ENCODE results near the gene EGR2. TPM values are rescaled to one million over a fixed set of nuclear protein-coding genes. Genes with fewer than 3 reads are reported as not detected.
"Not testable (repeated sequence)": the region's sequence is repeated elsewhere in the genome, so short reads cannot be mapped to it uniquely, and the experiment has no call there.

Gene EGR2
- total RNA-seq, 1 experiment from 2014 or later: 2.6 TPM

DNA sequence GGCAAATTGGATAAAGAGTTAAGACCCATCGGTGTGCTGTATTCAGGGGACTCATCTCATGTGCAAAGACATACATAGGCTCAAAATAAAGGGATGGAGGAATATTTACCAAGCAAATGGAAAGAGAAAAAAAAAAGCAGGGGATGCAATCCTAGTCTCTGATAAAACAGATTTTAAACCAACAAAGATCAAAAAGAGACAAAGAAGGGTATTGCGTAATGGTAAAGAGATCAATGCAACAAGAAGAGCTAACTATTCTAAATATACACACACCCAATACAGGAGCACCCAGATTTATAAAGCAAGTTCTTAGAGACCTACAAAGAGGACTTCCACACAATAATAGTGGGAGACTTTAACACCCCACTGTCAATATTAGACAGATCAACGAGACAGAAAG lies 31.6 kb downstream of the EGR2 start:
- no CpG with 5 or more reads among the region's 3 CpGs for WGBS (ENCODE audit: extremely low coverage, insufficient read length, low lambda C conversion rate)
- not testable (repeated sequence) for H2BK15ac ChIP-seq (ENCODE audit: low read depth, low read length)
- H3K9me3 Mint-ChIP-seq: peaks cover 29 to 31% of the 10 kb centered on the region in 2 experiments

More for the DNA sequence above, 31.6 kb downstream of the EGR2 start:
- H4K5ac ChIP-seq (ENCODE audit: insufficient read length, low read depth, low read length); H2BK12ac ChIP-seq (ENCODE audit: insufficient read length, low read depth, low read length); H3K27me3 Mint-ChIP-seq (ENCODE audit: low read depth); H3T11ph ChIP-seq (ENCODE audit: low read length); DNase-seq; H3K9me3 ChIP-seq (ENCODE audit: control insufficient read depth, low read depth, low read length); H3K79me1 ChIP-seq (ENCODE audit: insufficient read depth, low read depth, low read length, poor library complexity, severe bottlenecking); H4K91ac ChIP-seq (ENCODE audit: insufficient read length, low read depth, low read length); H3K4ac ChIP-seq (ENCODE audit: low read depth, low read length); H3K4me2 ChIP-seq (ENCODE audit: insufficient read depth, insufficient read length, low read length); H3K4me1 ChIP-seq (ENCODE audit: insufficient read depth, low read length); H3K23me2 ChIP-seq (ENCODE audit: insufficient read length, low read depth, low read length, poor library complexity, severe bottlenecking); H2BK5ac ChIP-seq (ENCODE audit: insufficient read length, low read length); H3K56ac ChIP-seq (ENCODE audit: insufficient read length, low read depth, low read length); H2BK20ac ChIP-seq (ENCODE audit: low read depth, low read length, poor library complexity, severe bottlenecking); H3K23ac ChIP-seq (ENCODE audit: insufficient read length, low read depth, low read length); H2AK5ac ChIP-seq (ENCODE audit: insufficient read length, low read length); H3K18ac ChIP-seq (ENCODE audit: insufficient read length, low read depth, low read length); H3K27me3 ChIP-seq (ENCODE audit: insufficient read depth, low read length); H3K4me3 Mint-ChIP-seq; H3K27ac ChIP-seq (ENCODE audit: insufficient read length, low read depth, low read length); H2BK120ac ChIP-seq (ENCODE audit: low read depth, low read length, poor library complexity, severe bottlenecking); H3K14ac ChIP-seq (ENCODE audit: insufficient read depth, low read length); H3K9ac ChIP-seq (ENCODE audit: extremely low read depth, insufficient read length, low read length); H4K20me1 ChIP-seq (ENCODE audit: control insufficient read depth, insufficient read depth, insufficient read length); H3K4me1 Mint-ChIP-seq; H3K27ac Mint-ChIP-seq; H2AFZ ChIP-seq (ENCODE audit: low read length); H4K8ac ChIP-seq (replicated peaks; ENCODE audit: insufficient read length, low read depth, low read length); H3K79me2 ChIP-seq (ENCODE audit: insufficient read depth, low read length): not testable (repeated sequence)
- H3K36me3 Mint-ChIP-seq (ENCODE audit: insufficient read depth in 1 of 3, low read depth in 3 of 3): peaks cover 3 to 21% (median 7%) of the 10 kb centered on the region in 3 experiments; a peak in 6 of 7 replicates

Measured in H9 (cell line).